HepG2 (cell line): ENCODE data around the gene API5. TPM values are rescaled to one million over a fixed set of nuclear protein-coding genes. Genes with fewer than 3 reads are reported as not detected.
A peak's percentile ranks its signal among the peaks of the same experiment; 100 is the strongest.

ENCODE experiments used
- CCAR2 ChIP-seq: fragments of 200-400 bp; formaldehyde crosslinking; optimal IDR thresholded peaks from 2 replicates; pipeline ENCODE3; 2018; ENCODE audit warnings: low read depth, mild to moderate bottlenecking, low read length, moderate library complexity
- FUBP1 ChIP-seq: sonication (generic); formaldehyde crosslinking; IDR thresholded peaks from 2 replicates; pipeline ENCODE4 v1.5.1; 2020; ENCODE audit warnings: missing genetic modification reagents, mild to moderate bottlenecking, borderline replicate concordance
- GATAD2A ChIP-seq: IDR thresholded peaks from 2 replicates; pipeline ENCODE4 v1.6.1; 2016
- HMGXB3 ChIP-seq: sonication (generic); formaldehyde crosslinking; IDR thresholded peaks from 2 replicates; pipeline ENCODE4 v1.4.0; 2020; ENCODE audit warnings: missing genetic modification reagents, borderline replicate concordance
- HOXA9 ChIP-seq: sonication (generic); formaldehyde crosslinking; IDR thresholded peaks from 2 replicates; pipeline ENCODE4 v1.8.1; 2022; ENCODE audit warnings: missing genetic modification reagents, mild to moderate bottlenecking, moderate library complexity, borderline replicate concordance
- NCOA5 ChIP-seq: sonication (generic); formaldehyde crosslinking; IDR thresholded peaks from 2 replicates; pipeline ENCODE4 v1.4.0; 2020; ENCODE audit warnings: missing genetic modification reagents
- NFE2L1 ChIP-seq: sonication (generic); formaldehyde crosslinking; IDR thresholded peaks from 2 replicates; pipeline ENCODE4 v1.4.0; 2020; ENCODE audit warnings: missing genetic modification reagents, mild to moderate bottlenecking, borderline replicate concordance
- NONO ChIP-seq, 2 experiments: fragments of 450-650 bp in 1 of 2; sonication (generic) in 1 of 2; formaldehyde crosslinking in 1 of 2; IDR thresholded peaks in 1 of 2; conservative IDR thresholded peaks in 1 of 2; 2 replicates each; pipeline versions ENCODE4 v1.6.1 to v1.8.0; 2017 to 2022; ENCODE audit warnings: mild to moderate bottlenecking in 1 of 2, missing genetic modification reagents in 1 of 2, moderate library complexity in 1 of 2
- NR2F2 ChIP-seq: IDR thresholded peaks from 2 replicates; pipeline ENCODE4 v1.6.1; 2012; ENCODE audit warnings: low read depth, inconsistent platforms, borderline replicate concordance
- PREB ChIP-seq: sonication (generic); formaldehyde crosslinking; IDR thresholded peaks from 2 replicates; pipeline ENCODE4 v1.4.0; 2020; ENCODE audit warnings: missing genetic modification reagents
- RBFOX2 ChIP-seq: fragments of 200-400 bp; formaldehyde crosslinking; IDR thresholded peaks from 2 replicates; pipeline ENCODE4 v1.6.1; 2017; ENCODE audit warnings: low read depth, mild to moderate bottlenecking, low read length
- RFXANK ChIP-seq: IDR thresholded peaks from 2 replicates; pipeline ENCODE4 v1.6.1; 2016
- STAT6 ChIP-seq: sonication (generic); formaldehyde crosslinking; IDR thresholded peaks from 2 replicates; pipeline ENCODE4 v1.4.0; 2020; ENCODE audit warnings: missing genetic modification reagents, mild to moderate bottlenecking, borderline replicate concordance
- TFE3 ChIP-seq: IDR thresholded peaks from 2 replicates; pipeline ENCODE4 v1.6.1; 2016
- ZEB1 ChIP-seq: IDR thresholded peaks from 2 replicates; pipeline ENCODE4 v1.6.1; 2012; ENCODE audit warnings: mild to moderate bottlenecking, low read depth, inconsistent platforms; ENCODE audit not compliant: insufficient replicate concordance
- ZNF234 ChIP-seq: sonication (generic); formaldehyde crosslinking; conservative IDR thresholded peaks from 2 replicates; pipeline ENCODE4 v1.5.1; 2020; ENCODE audit warnings: mild to moderate bottlenecking, missing genetic modification reagents
- ZNF761 ChIP-seq: sonication (generic); formaldehyde crosslinking; conservative IDR thresholded peaks from 2 replicates; pipeline ENCODE4 v1.4.0; 2020; ENCODE audit warnings: mild to moderate bottlenecking, missing genetic modification reagents
- ZNF850 ChIP-seq: sonication (generic); formaldehyde crosslinking; conservative IDR thresholded peaks from 2 replicates; pipeline ENCODE4 v1.9.0; 2021; ENCODE audit warnings: mild to moderate bottlenecking, missing genetic modification reagents
- polyA plus RNA-seq, 8 experiments: library from polyadenylated mRNA; depleted of rRNA in 3 of 8; stranded (reverse) in 7 of 8; unstranded in 1 of 8; fragments of >200 nt; fragmentation: Illumina TruSeq in 4 of 8; extraction: Trizol in 4 of 8; gene quantifications; 2 replicates each; pipeline versions ENCODE4 v1.2.1 to v1.2.3, GENCODE V29; 2011 to 2016; ENCODE audit warnings: low read depth in 4 of 8, missing spikeins in 1 of 8, mixed read lengths in 1 of 8; ENCODE audit not compliant: insufficient read depth in 1 of 8
- total RNA-seq, 5 experiments: library from RNA; depleted of rRNA; stranded (reverse); fragments of >200 nt; fragmentation: Illumina TruSeq; extraction: Trizol; gene quantifications; 2 replicates each; pipeline ENCODE4 v1.2.3, GENCODE V29; 2016; ENCODE audit warnings: low read depth in 1 of 5

API5 gene
- total and polyA plus RNA-seq, 2 of the 13 experiments (the other 11 are each of a cell fraction or from before 2014, with no cell fraction given) = 21.6 to 59.0 TPM

- 0 out of 2 replicates have a peak, but pooled peaks have one; percentile 24 for TF ChIP-seq STAT6
- 0 out of 2 replicates have a peak, but pooled peaks have one; percentile 52 for TF ChIP-seq ZNF850 (CRISPR knock-in tag)
- no peak for TF ChIP-seq HOXA9
- no peak for TF ChIP-seq RBFOX2
- TF ChIP-seq FUBP1 (CRISPR knock-in tag) = no peak
- no peak for TF ChIP-seq PREB
- no peak for TF ChIP-seq NONO (IDR thresholded peaks at IDR 0.05)
- no peak for TF ChIP-seq NONO (CRISPR knock-in tag; conservative IDR thresholded peaks at IDR 0.05)
- TF ChIP-seq NFE2L1 (CRISPR knock-in tag) = no peak
- no peak for TF ChIP-seq ZNF234 (CRISPR knock-in tag)
- TF ChIP-seq ZNF761 = no peak
- TF ChIP-seq CCAR2 = no peak
- TF ChIP-seq ZEB1 = no peak
- 0 out of 2 replicates have a peak, but pooled peaks have one; percentile 0 for TF ChIP-seq TFE3 (CRISPR knock-in tag)
- TF ChIP-seq GATAD2A (CRISPR knock-in tag) = no peak
- no peak for TF ChIP-seq RFXANK (CRISPR knock-in tag)
- no peak for TF ChIP-seq NCOA5
- no peak for TF ChIP-seq HMGXB3 (CRISPR knock-in tag)
- TF ChIP-seq NR2F2 = no peak
Measured at GRCh38 chr11:43358279-43358800, 46.5 kb downstream of the API5 start (continued).
